DND-41 (cell line): Measurements from ENCODE around the gene ATP6V0C.
"Not testable (repeated sequence)": the region's sequence is repeated elsewhere in the genome, so short reads cannot be mapped to it uniquely, and the experiment has no call there.

Experiments used
- EZH2 ChIP-seq: IDR thresholded peaks from 3 replicates; pipeline ENCODE4 v1.6.1; 2012; ENCODE audit warnings: borderline replicate concordance, low read depth, mild to moderate bottlenecking, moderate library complexity, low read length, inconsistent platforms; ENCODE audit not compliant: severe bottlenecking
- TF ChIP-seq, protein P1 (sequence below): IDR thresholded peaks from 2 replicates; pipeline ENCODE4 v1.5.1; 2012; ENCODE audit warnings: borderline replicate concordance, low read length, moderate library complexity, mild to moderate bottlenecking; ENCODE audit not compliant: poor library complexity, severe bottlenecking; ENCODE audit errors: extremely low read depth

DNA sequence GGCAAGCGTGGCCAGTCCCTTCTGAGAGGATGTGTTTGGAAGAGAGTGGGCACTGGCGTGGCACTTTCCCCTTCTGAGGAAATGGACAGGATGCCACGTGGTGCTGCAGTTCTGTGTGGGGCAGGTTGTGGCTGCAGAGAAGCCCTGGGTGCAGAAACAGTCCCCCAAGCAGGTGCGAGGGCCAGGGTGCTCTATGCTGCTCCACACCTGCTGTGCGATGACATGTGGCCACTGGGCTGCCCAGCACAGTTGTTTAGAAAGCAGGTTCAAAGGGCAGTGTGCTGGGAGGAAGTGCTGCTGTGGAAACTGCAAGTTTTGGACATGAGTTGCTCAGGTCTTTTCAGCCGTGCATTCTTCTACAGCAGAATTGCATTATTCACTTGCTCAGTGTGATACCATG is 27.7 kb downstream of the ATP6V0C start:
- TF ChIP-seq, protein P1, sequence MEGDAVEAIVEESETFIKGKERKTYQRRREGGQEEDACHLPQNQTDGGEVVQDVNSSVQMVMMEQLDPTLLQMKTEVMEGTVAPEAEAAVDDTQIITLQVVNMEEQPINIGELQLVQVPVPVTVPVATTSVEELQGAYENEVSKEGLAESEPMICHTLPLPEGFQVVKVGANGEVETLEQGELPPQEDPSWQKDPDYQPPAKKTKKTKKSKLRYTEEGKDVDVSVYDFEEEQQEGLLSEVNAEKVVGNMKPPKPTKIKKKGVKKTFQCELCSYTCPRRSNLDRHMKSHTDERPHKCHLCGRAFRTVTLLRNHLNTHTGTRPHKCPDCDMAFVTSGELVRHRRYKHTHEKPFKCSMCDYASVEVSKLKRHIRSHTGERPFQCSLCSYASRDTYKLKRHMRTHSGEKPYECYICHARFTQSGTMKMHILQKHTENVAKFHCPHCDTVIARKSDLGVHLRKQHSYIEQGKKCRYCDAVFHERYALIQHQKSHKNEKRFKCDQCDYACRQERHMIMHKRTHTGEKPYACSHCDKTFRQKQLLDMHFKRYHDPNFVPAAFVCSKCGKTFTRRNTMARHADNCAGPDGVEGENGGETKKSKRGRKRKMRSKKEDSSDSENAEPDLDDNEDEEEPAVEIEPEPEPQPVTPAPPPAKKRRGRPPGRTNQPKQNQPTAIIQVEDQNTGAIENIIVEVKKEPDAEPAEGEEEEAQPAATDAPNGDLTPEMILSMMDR, result not testable (repeated sequence)
- TF ChIP-seq EZH2, result not testable (repeated sequence)
